H7 (cell line): Measurements from ENCODE around the gene NTF3. TPM values are rescaled to one million over a fixed set of nuclear protein-coding genes. Genes with fewer than 3 reads are reported as not detected.

Experiments used
- DNase-seq: peaks from one replicate; pipeline ENCODE4 v3.0.0; 2012
- H3K27me3 ChIP-seq: 2 replicates; pipeline ENCODE4 v1.6.0; 2011; ENCODE audit warnings: mild to moderate bottlenecking, low read length; ENCODE audit not compliant: control insufficient read depth, insufficient read depth
- H3K36me3 ChIP-seq: replicated peaks from 2 replicates; pipeline ENCODE4 v1.5.1; 2011; ENCODE audit warnings: low read length; ENCODE audit not compliant: control insufficient read depth, insufficient read depth
- H3K4me3 ChIP-seq: 2 replicates; pipeline ENCODE4 v1.5.1; 2011; ENCODE audit warnings: low read depth, mild to moderate bottlenecking, control low read depth, low read length, moderate library complexity; ENCODE audit not compliant: insufficient read depth
- total RNA-seq: library from RNA; depleted of rRNA; stranded (reverse); fragments of >200 nt; shearing (Covaris generic); gene quantifications from 2 replicates; pipeline ENCODE4 v1.2.3, GENCODE V29; 2014

Gene NTF3
- total RNA-seq, 1 experiment from 2014 or later, result 0.90 TPM

GRCh38 chr12:5481645-5482044, 49.7 kb downstream of the NTF3 start:
- Histone ChIP-seq H3K4me3 (no peak overlapping the region), H3K27me3 (peaks cover 1% of the 10 kb centered on the region; the same call in 1 of the 2 replicates), H3K36me3 (no peaks in the 10 kb centered on the region)
- no peak for DNase-seq

- no peak for DNase-seq
- Histone ChIP-seq H3K27me3 (peaks cover 1% of the 10 kb centered on the region; the same call in 1 of the 2 replicates), H3K36me3 (no peaks in the 10 kb centered on the region), H3K4me3 (no peak overlapping the region)
Measured at GRCh38 chr12:5484426-5484825, 52.5 kb downstream of the NTF3 start.

GRCh38 chr12:5485454-5485853, 53.5 kb downstream of the NTF3 start:
- Histone ChIP-seq H3K36me3 (no peaks in the 10 kb centered on the region), H3K4me3 (no peak overlapping the region)
- DNase-seq, result no peak

GRCh38 chr12:5487076-5487475, 55.2 kb downstream of the NTF3 start:
- Histone ChIP-seq H3K36me3 (no peaks in the 10 kb centered on the region), H3K27me3 (no peaks in the 10 kb centered on the region), H3K4me3 (no peak overlapping the region)
- no peak for DNase-seq

More at GRCh38 chr12:5485454-5485853, 53.5 kb downstream of the NTF3 start:
- H3K27me3 ChIP-seq, result peaks cover 1% of the 10 kb centered on the region; the same call in 1 of the 2 replicates

- Histone ChIP-seq H3K4me3 (no peak overlapping the region), H3K36me3 (no peaks in the 10 kb centered on the region)
- no peak for DNase-seq
Measured at GRCh38 chr12:5487948-5488625, 56.2 kb downstream of the NTF3 start.

GRCh38 chr12:5488626-5488955, 56.7 kb downstream of the NTF3 start:
- H3K27me3 ChIP-seq, result no peaks in the 10 kb centered on the region
- no peak for DNase-seq
- H3K4me3 ChIP-seq, result no peak overlapping the region
- no peaks in the 10 kb centered on the region for H3K36me3 ChIP-seq

More at GRCh38 chr12:5487948-5488625, 56.2 kb downstream of the NTF3 start:
- no peaks in the 10 kb centered on the region for H3K27me3 ChIP-seq

- DNase-seq, result no peak
- Histone ChIP-seq H3K4me3 (no peak overlapping the region), H3K27me3 (no peaks in the 10 kb centered on the region), H3K36me3 (no peaks in the 10 kb centered on the region)
Measured at GRCh38 chr12:5489017-5489416, 57.1 kb downstream of the NTF3 start.

GRCh38 chr12:5489760-5490406, 58.0 kb downstream of the NTF3 start:
- Histone ChIP-seq H3K27me3 (no peaks in the 10 kb centered on the region), H3K36me3 (no peaks in the 10 kb centered on the region), H3K4me3 (no peak overlapping the region)
- DNase-seq, result no peak

GRCh38 chr12:5492562-5492961, 60.7 kb downstream of the NTF3 start:
- no peak for DNase-seq
- H3K27me3 ChIP-seq, result no peaks in the 10 kb centered on the region
- no peak overlapping the region for H3K4me3 ChIP-seq
- H3K36me3 ChIP-seq, result no peaks in the 10 kb centered on the region

GRCh38 chr12:5493018-5493417, 61.1 kb downstream of the NTF3 start:
- DNase-seq, result peak; percentile 53
- H3K27me3 ChIP-seq, result no peaks in the 10 kb centered on the region

GRCh38 chr12:5494343-5494742, 62.4 kb downstream of the NTF3 start:
- DNase-seq, result no peak
- Histone ChIP-seq H3K4me3 (no peak overlapping the region), H3K27me3 (no peaks in the 10 kb centered on the region), H3K36me3 (no peaks in the 10 kb centered on the region)

More at GRCh38 chr12:5493018-5493417, 61.1 kb downstream of the NTF3 start:
- Histone ChIP-seq H3K4me3 (no peak overlapping the region), H3K36me3 (no peaks in the 10 kb centered on the region)

- no peaks in the 10 kb centered on the region for H3K36me3 ChIP-seq
- no peaks in the 10 kb centered on the region for H3K27me3 ChIP-seq
- DNase-seq, result no peak
- H3K4me3 ChIP-seq, result no peak overlapping the region
Measured at GRCh38 chr12:5497329-5498053, 65.6 kb downstream of the NTF3 start.

- DNase-seq, result no peak
- Histone ChIP-seq H3K27me3 (no peaks in the 10 kb centered on the region), H3K4me3 (no peak overlapping the region), H3K36me3 (no peaks in the 10 kb centered on the region)
Measured at GRCh38 chr12:5498076-5498475, 66.2 kb downstream of the NTF3 start.

GRCh38 chr12:5498806-5499205, 66.9 kb downstream of the NTF3 start:
- no peaks in the 10 kb centered on the region for H3K27me3 ChIP-seq
- H3K4me3 ChIP-seq, result no peak overlapping the region
- DNase-seq, result no peak
- H3K36me3 ChIP-seq, result no peaks in the 10 kb centered on the region
